RWPE2 (cell line): Measurements from ENCODE around the gene KIAA0825.

Source experiments
- ATAC-seq: fragments of 200-7000 bp; cut with Tn5 transposase; 3 replicates; pipeline ENCODE4 v1.9.1; 2021; ENCODE audit warnings: low read depth
- DNase-seq: peaks from one replicate; pipeline ENCODE4 v3.0.0-alpha.2; 2020; ENCODE audit warnings: low spot score
- H3K27ac ChIP-seq: fragments of 450-650 bp; 2 replicates; pipeline ENCODE4 v1.5.1; 2017; ENCODE audit warnings: mild to moderate bottlenecking; ENCODE audit not compliant: poor library complexity, severe bottlenecking
- H3K27me3 ChIP-seq: fragments of 250-450 bp; sonication (Bioruptor Pico); 2 replicates; pipeline ENCODE4 v1.5.1; 2021; ENCODE audit warnings: mild to moderate bottlenecking, moderate library complexity; ENCODE audit not compliant: insufficient read depth, poor library complexity, severe bottlenecking
- H3K36me3 ChIP-seq: fragments of 250-450 bp; sonication (Bioruptor Pico); 2 replicates; pipeline ENCODE4 v1.5.1; 2020; ENCODE audit warnings: low read depth, mild to moderate bottlenecking, moderate library complexity
- H3K4me1 ChIP-seq: fragments of 250-450 bp; sonication (Bioruptor Pico); 2 replicates; pipeline ENCODE4 v1.5.1; 2021; ENCODE audit warnings: mild to moderate bottlenecking, moderate library complexity; ENCODE audit not compliant: insufficient read depth, poor library complexity, severe bottlenecking
- H3K4me3 ChIP-seq: fragments of 250-450 bp; sonication (Bioruptor Pico); 2 replicates; pipeline ENCODE4 v1.5.1; 2021; ENCODE audit warnings: mild to moderate bottlenecking, moderate library complexity; ENCODE audit not compliant: severe bottlenecking
- H3K9me3 ChIP-seq: fragments of 250-450 bp; sonication (Bioruptor Pico); 2 replicates; pipeline ENCODE4 v1.5.1; 2021; ENCODE audit warnings: mild to moderate bottlenecking, moderate library complexity; ENCODE audit not compliant: severe bottlenecking
- CTCF ChIP-seq: fragments of 450-650 bp; IDR thresholded peaks from one replicate; pipeline ENCODE4 v1.5.1; 2017; ENCODE audit warnings: mild to moderate bottlenecking, moderate library complexity; ENCODE audit not compliant: poor library complexity, severe bottlenecking

Gene KIAA0825

GRCh38 chr5:94632024-94632423 is 13.6 kb upstream of the KIAA0825 start:
- TF ChIP-seq CTCF: no peak
- no peak overlapping the region for H3K4me3 ChIP-seq
- ATAC-seq (no peak), DNase-seq (no peak)
- H3K9me3 ChIP-seq: no peaks in the 10 kb centered on the region
- H3K27me3 ChIP-seq: no peaks in the 10 kb centered on the region
- peaks cover 2% of the 10 kb centered on the region for H3K4me1 ChIP-seq
- peaks cover 69% of the 10 kb centered on the region for H3K36me3 ChIP-seq
- no peak overlapping the region for H3K27ac ChIP-seq

GRCh38 chr5:94627191-94627590 is 8.8 kb upstream of the KIAA0825 start:
- no peak for TF ChIP-seq CTCF

GRCh38 chr5:94623877-94624276 is 5.5 kb upstream of the KIAA0825 start:
- Histone ChIP-seq H3K27ac (no peak overlapping the region), H3K4me1 (peaks cover 6% of the 10 kb centered on the region), H3K4me3 (no peak overlapping the region), H3K36me3 (peaks cover 19% of the 10 kb centered on the region), H3K9me3 (no peaks in the 10 kb centered on the region), H3K27me3 (no peaks in the 10 kb centered on the region)
- DNase-seq (no peak), ATAC-seq (no peak)
- TF ChIP-seq CTCF: no peak

More at GRCh38 chr5:94627191-94627590, 8.8 kb upstream of the KIAA0825 start:
- ATAC-seq (no peak), DNase-seq (no peak)
- peaks cover 2% of the 10 kb centered on the region for H3K4me1 ChIP-seq
- H3K27me3 ChIP-seq: no peaks in the 10 kb centered on the region
- H3K27ac ChIP-seq: no peak overlapping the region
- H3K36me3 ChIP-seq: peaks cover 43% of the 10 kb centered on the region
- no peak overlapping the region for H3K4me3 ChIP-seq
- H3K9me3 ChIP-seq: no peaks in the 10 kb centered on the region

- H3K27ac ChIP-seq: no peak overlapping the region
- ATAC-seq: no peak
- H3K27me3 ChIP-seq: no peaks in the 10 kb centered on the region
- H3K9me3 ChIP-seq: no peaks in the 10 kb centered on the region
- no peak for TF ChIP-seq CTCF
- H3K4me3 ChIP-seq: no peak overlapping the region
- H3K4me1 ChIP-seq: peaks cover 6% of the 10 kb centered on the region
- H3K36me3 ChIP-seq: peaks cover 11% of the 10 kb centered on the region
- DNase-seq: no peak
Observed at GRCh38 chr5:94623011-94623410, 4.6 kb upstream of the KIAA0825 start.

GRCh38 chr5:94621763-94622162 is 3.4 kb upstream of the KIAA0825 start:
- DNase-seq (no peak), ATAC-seq (no peak)
- no peak overlapping the region for H3K4me3 ChIP-seq
- no peaks in the 10 kb centered on the region for H3K27me3 ChIP-seq
- H3K36me3 ChIP-seq: peaks cover 11% of the 10 kb centered on the region
- no peak for TF ChIP-seq CTCF
- no peaks in the 10 kb centered on the region for H3K9me3 ChIP-seq
- peaks cover 10% of the 10 kb centered on the region for H3K4me1 ChIP-seq
- no peak overlapping the region for H3K27ac ChIP-seq
